NCI-H1092 treated with DMSO at 0.1 percent for 48 hours (cell line): Measurements from ENCODE around the gene KCNH5.
"Not testable (repeated sequence)": the region's sequence is repeated elsewhere in the genome, so short reads cannot be mapped to it uniquely, and the experiment has no call there.

Experiments
- DNase-seq: peaks from one replicate; lab custom pipeline; 2025; lab: John Stamatoyannopoulos, UW

The KCNH5 gene

GRCh38 chr14:62886461-62886860 is 158.8 kb downstream of the KCNH5 start:
- no peak for DNase-seq

- no peak for DNase-seq
Observed at GRCh38 chr14:62885451-62885850, 159.8 kb downstream of the KCNH5 start.

- DNase-seq, result no peak
Observed at GRCh38 chr14:62882967-62883366, 162.3 kb downstream of the KCNH5 start.

GRCh38 chr14:62866376-62866775 is 178.9 kb downstream of the KCNH5 start:
- no peak for DNase-seq

- DNase-seq, result no peak
Observed at GRCh38 chr14:62864588-62864987, 180.7 kb downstream of the KCNH5 start.

- not testable (repeated sequence) for DNase-seq
Observed at GRCh38 chr14:62858011-62858410, 187.2 kb downstream of the KCNH5 start.

GRCh38 chr14:62854951-62855350 is 190.3 kb downstream of the KCNH5 start:
- DNase-seq, result no peak

- DNase-seq, result no peak
Observed at GRCh38 chr14:62847168-62847567, 198.1 kb downstream of the KCNH5 start.

- DNase-seq, result no peak
Observed at GRCh38 chr14:62844546-62844945, 200.7 kb downstream of the KCNH5 start.

- no peak for DNase-seq
Observed at GRCh38 chr14:62824086-62824485, 221.2 kb downstream of the KCNH5 start.

- DNase-seq, result no peak
Observed at GRCh38 chr14:62819931-62820330, 225.3 kb downstream of the KCNH5 start.

- DNase-seq, result no peak
Observed at GRCh38 chr14:62807636-62808035, 237.6 kb downstream of the KCNH5 start.

- peak; percentile 8 for DNase-seq
Observed at GRCh38 chr14:62800577-62800976, 244.7 kb downstream of the KCNH5 start.

GRCh38 chr14:62796431-62796830 is 248.8 kb downstream of the KCNH5 start:
- DNase-seq, result no peak

- DNase-seq, result no peak
Observed at GRCh38 chr14:62792578-62792977, 252.7 kb downstream of the KCNH5 start.

- DNase-seq, result not testable (repeated sequence)
Observed at GRCh38 chr14:62781328-62781727, 263.9 kb downstream of the KCNH5 start.

GRCh38 chr14:62778852-62779251 is 266.4 kb downstream of the KCNH5 start:
- no peak for DNase-seq

GRCh38 chr14:62778310-62778709 is 266.9 kb downstream of the KCNH5 start:
- no peak for DNase-seq

- DNase-seq, result no peak
Observed at GRCh38 chr14:62777510-62777909, 267.7 kb downstream of the KCNH5 start.

- DNase-seq, result no peak
Observed at GRCh38 chr14:62776300-62776699, 269.0 kb downstream of the KCNH5 start.

- no peak for DNase-seq
Observed at GRCh38 chr14:62768753-62769152, 276.5 kb downstream of the KCNH5 start.

GRCh38 chr14:62763951-62764350 is 281.3 kb downstream of the KCNH5 start:
- no peak for DNase-seq

- DNase-seq, result no peak
Observed at GRCh38 chr14:62759796-62760195, 285.5 kb downstream of the KCNH5 start.

- not testable (repeated sequence) for DNase-seq
Observed at GRCh38 chr14:62746881-62747280, 298.4 kb downstream of the KCNH5 start.

- no peak for DNase-seq
Observed at GRCh38 chr14:62745496-62745895, 299.8 kb downstream of the KCNH5 start.
